M059J (cell line): ENCODE measurements around the gene YBX1. TPM values are rescaled to one million over a fixed set of nuclear protein-coding genes. Genes with fewer than 3 reads are reported as not detected.
"Not testable (repeated sequence)": the region's sequence is repeated elsewhere in the genome, so short reads cannot be mapped to it uniquely, and the experiment has no call there.

Experiments
- DNase-seq: peaks from one replicate; pipeline ENCODE4 v3.0.0-alpha.2; 2012; ENCODE audit warnings: low read depth
- total RNA-seq: library from RNA; depleted of rRNA; stranded (reverse); fragments of >200 nt; shearing (Covaris generic); gene quantifications from 2 replicates; pipeline ENCODE4 v1.2.3, GENCODE V29; 2014; rRNA removed

YBX1 gene
- 851 and 884 TPM in 2 replicates for total RNA-seq

GRCh38 chr1:42681741-42682483, at the start of gene YBX1:
TSS of gene YBX1 (plus strand) at chr1:42682418. CDS start at chr1:42682566, 148 bp downstream.
- DNase-seq, result peak; percentile 99

GRCh38 chr1:42639116-42639515, 43.1 kb upstream of the YBX1 start:
- DNase-seq, result no peak

- DNase-seq, result peak; percentile 4
Measured at GRCh38 chr1:42646056-42646455, 36.2 kb upstream of the YBX1 start.

GRCh38 chr1:42657201-42657600, 25.0 kb upstream of the YBX1 start:
- no peak for DNase-seq

- peak; percentile 93 for DNase-seq
Measured at GRCh38 chr1:42657981-42658876, 24.0 kb upstream of the YBX1 start, which contains the start of gene PPIH. TSS of gene PPIH (plus strand) at chr1:42658423. CDS start at chr1:42658447, 24 bp downstream.

- DNase-seq, result peak; percentile 39
Measured at GRCh38 chr1:42658877-42659337, 23.3 kb upstream of the YBX1 start.

GRCh38 chr1:42660907-42661500, 21.2 kb upstream of the YBX1 start:
- DNase-seq, result no peak

- DNase-seq, result no peak
Measured at GRCh38 chr1:42669936-42670335, 12.3 kb upstream of the YBX1 start.

- no peak for DNase-seq
Measured at GRCh38 chr1:42670425-42670824, 11.8 kb upstream of the YBX1 start.

- DNase-seq, result no peak
Measured at GRCh38 chr1:42674214-42674613, 8.0 kb upstream of the YBX1 start.

GRCh38 chr1:42674682-42675081, 7.5 kb upstream of the YBX1 start:
- no peak for DNase-seq

GRCh38 chr1:42675467-42675866, 6.8 kb upstream of the YBX1 start:
- no peak for DNase-seq

GRCh38 chr1:42676534-42677087, 5.6 kb upstream of the YBX1 start:
- DNase-seq, result no peak

GRCh38 chr1:42679364-42679983, 2.7 kb upstream of the YBX1 start:
- no peak for DNase-seq

- no peak for DNase-seq
Measured at GRCh38 chr1:42680055-42680454, 2.2 kb upstream of the YBX1 start.

- peak; percentile 28 for DNase-seq
Measured at GRCh38 chr1:42680921-42681683, 1.1 kb upstream of the YBX1 start.

- DNase-seq, result not testable (repeated sequence)
Measured at GRCh38 chr1:42682484-42682738, 193 bp downstream of the YBX1 start.

- peak; percentile 58 for DNase-seq
Measured at GRCh38 chr1:42682739-42683531, 717 bp downstream of the YBX1 start.

GRCh38 chr1:42684139-42684538, 1.9 kb downstream of the YBX1 start:
- no peak for DNase-seq

- no peak for DNase-seq
Measured at GRCh38 chr1:42686418-42686817, 4.2 kb downstream of the YBX1 start.
